Activated naive CD4-positive, alpha-beta T cell treated with anti-CD3 and anti-CD28 coated beads for 36 hours (primary cell): ENCODE data around the gene ZFYVE19. TPM values are rescaled to one million over a fixed set of nuclear protein-coding genes. Genes with fewer than 3 reads are reported as not detected.
A peak's percentile ranks its signal among the peaks of the same experiment; 100 is the strongest.

Experiments used
- CTCF ChIA-PET: fragments of 350-600 bp; sonication (Branson Sonifier 250); formaldehyde crosslinking; loops from one replicate; lab custom pipeline; 2021; ENCODE audit warnings: antibody characterized with exemption; lab: Charles Lee
- DNase-seq: peaks from one replicate; pipeline ENCODE4 v3.0.0-alpha.2; 2020
- H3K27ac Mint-ChIP-seq: one replicate; pipeline ENCODE4 v1.8.0; 2021; ENCODE audit warnings: mild to moderate bottlenecking, mixed read lengths
- H3K27me3 Mint-ChIP-seq: one replicate; pipeline ENCODE4 v1.8.0; 2021; ENCODE audit warnings: low read depth, mixed read lengths
- H3K36me3 Mint-ChIP-seq: one replicate; pipeline ENCODE4 v1.8.0; 2021; ENCODE audit warnings: low read depth, mixed read lengths
- H3K4me1 Mint-ChIP-seq: one replicate; pipeline ENCODE4 v1.8.0; 2021; ENCODE audit warnings: low read depth, mixed read lengths
- H3K4me3 Mint-ChIP-seq: one replicate; pipeline ENCODE4 v1.8.0; 2021; ENCODE audit warnings: mild to moderate bottlenecking, moderate library complexity, mixed read lengths
- H3K9me3 Mint-ChIP-seq: one replicate; pipeline ENCODE4 v1.8.0; 2021; ENCODE audit warnings: mixed read lengths
- intact Hi-C: fragments of 100-400 bp; cut with micrococcal nuclease; formaldehyde crosslinking; loops from one replicate; pipeline ENCODE4 v1.15.1; 2023
- total RNA-seq, 2 experiments: library from RNA; stranded (reverse); gene quantifications; one replicate each; pipeline ENCODE4 v1.2.3, GENCODE V29; 2021

Gene ZFYVE19
- total RNA-seq, 2 experiments from 2014 or later = 15.4 to 17.0 TPM

DNA sequence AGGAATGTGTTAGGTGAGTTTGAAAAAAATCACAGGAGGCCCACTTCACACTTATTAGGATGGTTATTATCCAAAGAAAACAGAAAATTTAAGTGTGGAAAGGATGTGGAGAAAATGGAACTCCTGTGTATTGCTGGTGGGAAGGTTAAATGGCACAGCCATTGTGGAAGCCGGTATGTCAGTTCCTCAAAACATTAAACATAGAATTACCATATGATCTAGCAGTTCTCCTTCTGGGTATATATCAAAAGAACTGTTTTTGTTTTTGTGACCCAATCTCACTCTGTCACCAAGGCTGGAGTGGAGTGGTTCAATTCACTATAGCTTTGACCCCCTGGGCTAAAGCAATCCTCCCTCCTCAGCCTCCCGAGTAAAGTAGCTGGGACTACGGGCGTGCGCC, 10.4 kb upstream of the ZFYVE19 start:
- H3K27ac Mint-ChIP-seq = no peak overlapping the region
- CTCF ChIA-PET = interaction anchor here (1.1 kb wide), 2 partner anchors 10 to 14 kb away, joined by 3 read pairs; no protein-coding TSS in a partner anchor
- no peaks in the 10 kb centered on the region for H3K9me3 Mint-ChIP-seq
- no peak for DNase-seq
- intact Hi-C loops = no loop called here
- H3K36me3 Mint-ChIP-seq = peaks cover 17% of the 10 kb centered on the region
- H3K27me3 Mint-ChIP-seq = no peaks in the 10 kb centered on the region
- peaks cover 41% of the 10 kb centered on the region for H3K4me1 Mint-ChIP-seq
- H3K4me3 Mint-ChIP-seq = no peak overlapping the region

DNA sequence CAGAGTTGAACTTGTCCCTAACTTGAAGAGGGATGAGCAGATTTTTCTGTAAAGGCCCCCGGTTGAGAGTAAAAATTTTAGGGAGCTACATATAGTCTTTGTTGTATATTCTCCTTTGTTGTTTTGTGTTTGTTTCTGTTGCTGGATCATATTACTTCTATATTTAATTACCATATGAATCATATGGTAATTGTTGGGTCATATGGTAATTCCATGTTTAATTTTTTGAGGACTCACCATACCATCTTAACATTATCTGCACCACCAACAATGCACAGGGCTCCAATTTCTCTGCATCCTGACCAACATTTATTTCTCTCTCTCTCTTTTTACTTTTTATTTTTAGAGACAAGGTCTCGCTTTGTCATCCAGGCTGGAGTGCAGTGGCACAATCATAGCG, 7.4 kb upstream of the ZFYVE19 start:
- Mint-ChIP-seq H3K36me3 (peaks cover 24% of the 10 kb centered on the region), H3K9me3 (no peaks in the 10 kb centered on the region), H3K4me3 (no peak overlapping the region), H3K27ac (no peak overlapping the region), H3K4me1 (peaks cover 42% of the 10 kb centered on the region), H3K27me3 (no peaks in the 10 kb centered on the region)
- CTCF ChIA-PET = interaction anchor here (0.6 kb wide), 1 partner anchor 22 kb away, joined by 4 read pairs; no protein-coding TSS in a partner anchor
- intact Hi-C loops = no loop called here
- no peak for DNase-seq

- Mint-ChIP-seq H3K27ac (no peak overlapping the region), H3K9me3 (no peaks in the 10 kb centered on the region), H3K4me1 (peaks cover 42% of the 10 kb centered on the region), H3K36me3 (peaks cover 24% of the 10 kb centered on the region), H3K4me3 (no peak overlapping the region), H3K27me3 (no peaks in the 10 kb centered on the region)
- intact Hi-C loops = no loop called here
- no peak for DNase-seq
- CTCF ChIA-PET = interaction anchor here (0.6 to 1.2 kb wide), 6 partner anchors 16 to 118 kb away, joined by 3 to 6 read pairs (median 4); no protein-coding TSS in a partner anchor
These were observed 3.8 kb upstream of the ZFYVE19 start for GRCh38 chr15:40803076-40803475.

GRCh38 chr15:40803688-40804087, 3.2 kb upstream of the ZFYVE19 start:
- no peaks in the 10 kb centered on the region for H3K9me3 Mint-ChIP-seq
- intact Hi-C loops = no loop called here

DNA sequence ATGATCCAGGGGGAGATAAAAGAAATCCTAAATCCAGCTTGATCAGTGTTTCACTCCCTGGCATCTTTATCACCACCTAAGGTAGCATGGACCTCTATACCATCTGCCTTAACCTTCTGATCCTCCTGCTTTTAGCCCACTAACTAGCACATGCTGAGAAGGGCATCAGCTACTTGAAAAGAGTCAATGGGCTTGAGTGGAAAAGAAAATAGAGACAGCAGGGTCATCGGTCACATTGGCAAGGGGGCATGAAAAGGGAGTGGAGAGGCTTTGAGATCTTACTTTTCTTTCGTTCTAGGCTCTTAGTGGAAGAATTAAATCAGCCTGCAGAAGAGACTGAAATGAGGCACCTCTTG, 239 bp upstream of the ZFYVE19 start:
- H3K4me1 Mint-ChIP-seq = peaks cover 29% of the 10 kb centered on the region
- H3K27ac Mint-ChIP-seq = peak overlapping the region; percentile 93
- H3K27me3 Mint-ChIP-seq = no peaks in the 10 kb centered on the region
- intact Hi-C loops = loop anchor here (1.0 to 5.0 kb wide), 13 partner anchors 19 to 526 kb away; partner anchors contain the start of genes CHAC1, CHP1, EXD1 and INO80
- H3K4me3 Mint-ChIP-seq = peak overlapping the region; percentile 86
- H3K36me3 Mint-ChIP-seq = peaks cover 12% of the 10 kb centered on the region
- DNase-seq = no peak
- H3K9me3 Mint-ChIP-seq = no peaks in the 10 kb centered on the region
- CTCF ChIA-PET = interaction anchor here (1.0 to 2.3 kb wide), 2 partner anchors 18 to 24 kb away, joined by 3 to 7 read pairs; no protein-coding TSS in a partner anchor

More at GRCh38 chr15:40803688-40804087, 3.2 kb upstream of the ZFYVE19 start:
- Mint-ChIP-seq H3K4me1 (peaks cover 42% of the 10 kb centered on the region), H3K4me3 (no peak overlapping the region), H3K27ac (no peak overlapping the region), H3K36me3 (peaks cover 21% of the 10 kb centered on the region), H3K27me3 (no peaks in the 10 kb centered on the region)
- CTCF ChIA-PET = interaction anchor here (0.6 to 1.2 kb wide), 8 partner anchors 16 to 215 kb away, joined by 3 to 6 read pairs (median 4); no protein-coding TSS in a partner anchor
- DNase-seq = no peak

DNA sequence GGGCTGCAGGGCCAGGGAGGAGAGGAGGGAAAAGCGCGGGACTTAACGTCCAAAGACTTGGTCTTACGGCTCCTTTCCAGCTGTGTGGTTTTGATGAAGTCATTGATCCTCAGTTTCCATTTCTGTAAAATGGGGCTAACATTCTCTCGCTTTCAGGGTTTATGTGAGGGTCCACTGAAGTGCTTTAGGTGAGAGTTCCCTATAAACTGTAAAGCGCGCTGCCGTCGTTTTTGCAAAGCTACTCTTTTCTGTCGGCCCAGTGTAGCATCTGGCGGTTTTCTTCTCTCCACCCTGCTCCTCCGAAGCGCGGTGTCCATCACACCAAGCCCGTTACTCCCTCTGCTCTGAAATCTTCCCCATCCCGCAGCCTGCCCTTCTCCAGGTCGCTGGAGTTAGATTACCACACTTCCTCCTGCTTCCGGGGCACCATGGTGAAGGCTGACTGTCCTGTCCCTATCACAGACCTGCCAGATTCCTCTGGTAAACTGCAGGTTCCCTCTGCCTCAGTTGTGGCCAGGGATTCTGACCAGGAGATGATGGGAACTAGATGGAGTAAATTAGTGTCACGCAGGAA, 1.1 kb downstream of the ZFYVE19 start:
- peak overlapping the region; percentile 58 for H3K27ac Mint-ChIP-seq
- H3K36me3 Mint-ChIP-seq = peaks cover 6% of the 10 kb centered on the region
- H3K4me3 Mint-ChIP-seq = peak overlapping the region; percentile 86
- CTCF ChIA-PET = interaction anchor here (0.7 to 2.3 kb wide), 3 partner anchors 25 to 52 kb away, joined by 3 to 7 read pairs (median 4); no protein-coding TSS in a partner anchor
- no peak for DNase-seq
- H3K4me1 Mint-ChIP-seq = peaks cover 23% of the 10 kb centered on the region
- no peaks in the 10 kb centered on the region for H3K9me3 Mint-ChIP-seq
- intact Hi-C loops = loop anchor here (1.0 to 5.0 kb wide), 13 partner anchors 21 to 524 kb away; partner anchors contain the start of genes CHAC1, CHP1, EXD1 and INO80
- no peaks in the 10 kb centered on the region for H3K27me3 Mint-ChIP-seq

DNA sequence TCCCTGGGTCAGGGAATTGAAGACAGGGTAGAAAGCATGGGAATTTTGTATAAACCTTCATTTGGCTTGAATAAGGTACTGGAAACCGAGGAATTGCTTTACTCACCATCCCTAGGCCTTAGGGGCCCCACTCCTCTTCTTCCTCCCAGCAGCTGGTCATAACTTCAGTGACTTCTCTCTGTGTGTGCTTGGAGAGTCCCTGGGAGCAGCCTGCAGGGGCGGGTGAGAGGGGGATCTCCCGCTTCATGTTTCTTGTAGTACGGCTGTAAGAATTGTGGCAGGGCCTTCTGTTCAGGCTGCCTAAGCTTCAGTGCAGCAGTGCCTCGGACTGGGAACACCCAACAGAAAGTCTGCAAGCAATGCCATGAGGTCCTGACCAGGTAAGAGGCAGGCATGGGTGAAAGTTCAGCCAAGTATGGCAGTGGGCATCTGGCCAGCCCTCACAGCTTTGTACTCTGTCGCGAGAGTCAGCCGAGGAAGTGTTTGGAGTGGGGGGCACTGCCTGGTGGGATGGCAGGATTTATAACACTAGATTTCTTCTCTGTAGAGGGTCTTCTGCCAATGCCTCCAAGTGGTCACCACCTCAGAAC, 2.1 kb downstream of the ZFYVE19 start:
- peaks cover 9% of the 10 kb centered on the region for H3K36me3 Mint-ChIP-seq
- peak overlapping the region; percentile 86 for H3K4me3 Mint-ChIP-seq
- CTCF ChIA-PET = interaction anchor here (0.5 to 2.3 kb wide), 2 partner anchors 26 to 52 kb away, joined by 3 to 7 read pairs; no protein-coding TSS in a partner anchor
- no peak overlapping the region for H3K27ac Mint-ChIP-seq
- no peaks in the 10 kb centered on the region for H3K9me3 Mint-ChIP-seq
- H3K4me1 Mint-ChIP-seq = peaks cover 19% of the 10 kb centered on the region
- peak; percentile 10 for DNase-seq
- H3K27me3 Mint-ChIP-seq = no peaks in the 10 kb centered on the region
- intact Hi-C loops = loop anchor here (5.0 kb wide), 2 partner anchors 423 to 427 kb away; partner anchors contain the start of genes CHP1, EXD1 and KNSTRN

GRCh38 chr15:40812721-40813425, 6.0 kb downstream of the ZFYVE19 start:
- Mint-ChIP-seq H3K4me3 (no peak overlapping the region), H3K36me3 (peaks cover 8% of the 10 kb centered on the region), H3K9me3 (no peaks in the 10 kb centered on the region), H3K4me1 (peaks cover 9% of the 10 kb centered on the region), H3K27ac (no peak overlapping the region), H3K27me3 (no peaks in the 10 kb centered on the region)
- intact Hi-C loops = no loop called here
- CTCF ChIA-PET = interaction anchor here (1.0 kb wide), 1 partner anchor 45 kb away, joined by 3 read pairs; no protein-coding TSS in a partner anchor
- DNase-seq = no peak

DNA sequence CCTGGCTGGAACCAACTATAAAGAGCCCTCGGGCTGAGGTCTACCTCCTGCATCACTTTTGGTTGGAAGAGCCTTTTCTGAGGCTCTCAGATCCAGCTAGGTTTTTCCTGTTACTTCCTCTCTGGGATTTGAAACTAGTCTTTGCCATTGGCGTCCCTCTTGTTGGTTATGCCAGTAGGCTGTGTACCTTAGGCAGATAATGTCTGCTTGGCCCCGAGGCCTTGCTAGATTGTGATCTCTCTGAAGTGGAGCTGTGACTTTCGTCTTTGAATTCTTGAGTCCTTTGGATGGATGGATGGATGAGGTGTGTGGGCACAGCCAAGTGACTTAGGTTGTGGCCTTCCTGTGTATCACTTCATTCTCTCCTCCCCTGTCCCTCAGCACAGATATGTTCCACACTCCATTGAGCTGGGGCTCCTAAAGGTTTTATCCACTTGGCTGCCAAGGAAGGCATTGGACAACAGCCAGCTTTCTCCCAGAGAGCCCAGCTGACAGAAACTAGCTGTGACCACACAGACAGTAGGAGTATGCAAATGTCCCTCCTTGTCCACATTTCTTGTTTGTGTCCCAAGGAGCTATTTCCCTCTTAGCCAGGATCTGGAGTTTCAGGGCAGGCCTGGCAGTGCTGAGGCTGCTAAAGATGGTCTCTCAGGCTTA, 8.3 kb downstream of the ZFYVE19 start:
- CTCF ChIA-PET = interaction anchor here (0.6 to 1.0 kb wide), 2 partner anchors 24 to 54 kb away, joined by 3 read pairs; no protein-coding TSS in a partner anchor
- H3K4me1 Mint-ChIP-seq = no peaks in the 10 kb centered on the region
- H3K36me3 Mint-ChIP-seq = peaks cover 8% of the 10 kb centered on the region
- DNase-seq = no peak
- H3K27ac Mint-ChIP-seq = no peak overlapping the region
- intact Hi-C loops = no loop called here
- H3K4me3 Mint-ChIP-seq = no peak overlapping the region
- no peaks in the 10 kb centered on the region for H3K27me3 Mint-ChIP-seq
- H3K9me3 Mint-ChIP-seq = no peaks in the 10 kb centered on the region

DNA sequence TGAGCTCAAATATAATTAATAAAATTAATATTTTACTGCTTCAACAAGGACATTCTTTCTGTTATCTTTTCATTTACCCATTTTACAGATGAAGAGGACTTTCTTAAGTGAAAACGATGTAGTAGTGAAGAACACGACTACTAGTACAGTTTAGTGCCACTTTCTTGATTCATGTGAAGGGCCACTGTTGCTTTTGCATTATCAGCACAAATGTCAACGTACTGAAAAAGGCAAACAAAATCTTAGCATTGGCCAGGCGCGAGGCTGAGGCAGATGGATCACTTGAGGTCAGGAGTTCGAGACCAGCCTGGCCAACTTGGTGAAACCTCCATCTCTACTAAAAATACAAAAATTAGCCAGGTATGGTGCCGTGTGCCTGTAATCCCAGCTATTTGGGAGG, 12.2 kb downstream of the ZFYVE19 start:
- H3K4me3 Mint-ChIP-seq = no peak overlapping the region
- CTCF ChIA-PET = interaction anchor here (0.5 to 1.7 kb wide), 3 partner anchors 14 to 26 kb away, joined by 3 to 7 read pairs (median 6); partner anchors contain the start of gene SPINT1
- H3K36me3 Mint-ChIP-seq = peaks cover 4% of the 10 kb centered on the region
- H3K4me1 Mint-ChIP-seq = no peaks in the 10 kb centered on the region
- DNase-seq = no peak
- H3K27ac Mint-ChIP-seq = no peak overlapping the region
- intact Hi-C loops = no loop called here
- no peaks in the 10 kb centered on the region for H3K9me3 Mint-ChIP-seq
- no peaks in the 10 kb centered on the region for H3K27me3 Mint-ChIP-seq

GRCh38 chr15:40821195-40821594, 14.3 kb downstream of the ZFYVE19 start:
- H3K9me3 Mint-ChIP-seq = no peaks in the 10 kb centered on the region
- H3K27me3 Mint-ChIP-seq = peaks cover 2% of the 10 kb centered on the region
- CTCF ChIA-PET = no interaction called here
- no peak overlapping the region for H3K27ac Mint-ChIP-seq
- no peaks in the 10 kb centered on the region for H3K4me1 Mint-ChIP-seq
- H3K36me3 Mint-ChIP-seq = no peaks in the 10 kb centered on the region
- H3K4me3 Mint-ChIP-seq = no peak overlapping the region
- no peak for DNase-seq
- intact Hi-C loops = no loop called here
